NCI-H1105 (cell line): ENCODE results near the gene RO60.
"Not testable (repeated sequence)": the region's sequence is repeated elsewhere in the genome, so short reads cannot be mapped to it uniquely, and the experiment has no call there.

ENCODE experiments used
- DNase-seq: peaks from one replicate; lab custom pipeline; 2025; lab: John Stamatoyannopoulos, UW

RO60 gene

GRCh38 chr1:193059282-193060114 is at the start of gene RO60, which contains the start of gene UCHL5:
TSS of gene RO60 (plus strand) at chr1:193059612. CDS start at chr1:193069055, 9,443 bp downstream.
TSS of gene UCHL5 (minus strand) at chr1:193059360. CDS start at chr1:193059260, 100 bp downstream.
- peak; percentile 98 for DNase-seq

- no peak for DNase-seq
These were observed 48.0 kb upstream of the RO60 start for GRCh38 chr1:193011406-193011805.

- DNase-seq: no peak
These were observed 46.4 kb upstream of the RO60 start for GRCh38 chr1:193013005-193013404.

GRCh38 chr1:193013707-193014106 is 45.7 kb upstream of the RO60 start:
- DNase-seq: no peak

- no peak for DNase-seq
These were observed 45.0 kb upstream of the RO60 start for GRCh38 chr1:193014400-193014799.

- no peak for DNase-seq
These were observed 42.6 kb upstream of the RO60 start for GRCh38 chr1:193016788-193017187.

GRCh38 chr1:193019442-193020026 is 39.9 kb upstream of the RO60 start:
- DNase-seq: peak; percentile 35

- DNase-seq: no peak
These were observed 34.2 kb upstream of the RO60 start for GRCh38 chr1:193025218-193025617.

- no peak for DNase-seq
These were observed 29.1 kb upstream of the RO60 start for GRCh38 chr1:193030280-193030679.

- DNase-seq: no peak
These were observed 28.0 kb upstream of the RO60 start for GRCh38 chr1:193031431-193031830.

GRCh38 chr1:193032643-193033427 is 26.6 kb upstream of the RO60 start:
- DNase-seq: not testable (repeated sequence)

GRCh38 chr1:193033610-193034009 is 25.8 kb upstream of the RO60 start:
- DNase-seq: no peak

- DNase-seq: no peak
These were observed 22.9 kb upstream of the RO60 start for GRCh38 chr1:193036337-193037047.

GRCh38 chr1:193040011-193040410 is 19.4 kb upstream of the RO60 start:
- no peak for DNase-seq

GRCh38 chr1:193042766-193043691 is 16.4 kb upstream of the RO60 start:
- no peak for DNase-seq

GRCh38 chr1:193048913-193049312 is 10.5 kb upstream of the RO60 start:
- DNase-seq: not testable (repeated sequence)

GRCh38 chr1:193054169-193054675 is 5.2 kb upstream of the RO60 start:
- no peak for DNase-seq

- DNase-seq: no peak
These were observed 707 bp upstream of the RO60 start for GRCh38 chr1:193058529-193059281.

GRCh38 chr1:193060115-193060403 is 647 bp downstream of the RO60 start:
- no peak for DNase-seq

GRCh38 chr1:193060406-193060805 is 994 bp downstream of the RO60 start:
- no peak for DNase-seq
